Cardiac muscle cell (in vitro differentiated cells and primary cell): ENCODE measurements around the gene SNX13. TPM values are rescaled to one million over a fixed set of nuclear protein-coding genes. Genes with fewer than 3 reads are reported as not detected.
A peak's percentile ranks its signal among the peaks of the same experiment; 100 is the strongest.

Experiments
- DNase-seq, 2 donors: peaks; one replicate each; pipeline versions ENCODE4 v3.0.0 to v3.0.0-alpha.2; 2010 to 2017; ENCODE audit warnings: low read depth in 1 of 2, low spot score in 1 of 2
- H3K27ac ChIP-seq: fragments of 200-600 bp; sonication (generic); 2 replicates; pipeline ENCODE4 v1.5.1; 2016
- H3K27me3 ChIP-seq: fragments of 200-600 bp; sonication (generic); 2 replicates; pipeline ENCODE4 v1.6.0; 2016; ENCODE audit warnings: control low read depth
- H3K36me3 ChIP-seq: fragments of 200-600 bp; sonication (generic); 2 replicates; pipeline ENCODE4 v1.5.1; 2016; ENCODE audit warnings: control low read depth
- H3K4me1 ChIP-seq: fragments of 200-600 bp; sonication (generic); 2 replicates; pipeline ENCODE4 v1.8.1; 2017; ENCODE audit warnings: low read depth, mild to moderate bottlenecking, mixed run types
- H3K4me3 ChIP-seq: fragments of 200-600 bp; sonication (generic); 2 replicates; pipeline ENCODE4 v1.5.1; 2016; ENCODE audit warnings: mild to moderate bottlenecking
- H3K9me3 ChIP-seq: fragments of 200-600 bp; sonication (generic); 2 replicates; pipeline ENCODE4 v1.5.1; 2017; ENCODE audit warnings: low read depth, mild to moderate bottlenecking, control low read depth
- polyA plus RNA-seq: library from polyadenylated mRNA; unstranded; fragments of >200 nt; fragmentation: Nextera tagmentation; extraction: Ambion mirVana; gene quantifications from 2 replicates; pipeline ENCODE4 v1.2.1, GENCODE V29; 2016
- total RNA-seq: library from RNA; depleted of rRNA; stranded (reverse); fragments of >200 nt; gene quantifications from 2 replicates; pipeline ENCODE4 v1.2.3, GENCODE V29; 2016
- TF ChIP-seq, protein P1 (sequence below): IDR thresholded peaks from 2 replicates; pipeline ENCODE4 v1.5.1; 2012; ENCODE audit warnings: low read depth, mild to moderate bottlenecking, low read length

SNX13 gene
- total and polyA plus RNA-seq, 2 experiments from 2014 or later = 11.0 to 86.8 TPM

GRCh38 chr7:17863809-17864143, 76.5 kb downstream of the SNX13 start:
- Histone ChIP-seq H3K4me3 (no peak overlapping the region), H3K27me3 (no peaks in the 10 kb centered on the region), H3K9me3 (no peaks in the 10 kb centered on the region), H3K36me3 (peaks cover 21% of the 10 kb centered on the region), H3K27ac (no peak overlapping the region), H3K4me1 (peaks cover 19% of the 10 kb centered on the region)
- TF ChIP-seq, protein P1, sequence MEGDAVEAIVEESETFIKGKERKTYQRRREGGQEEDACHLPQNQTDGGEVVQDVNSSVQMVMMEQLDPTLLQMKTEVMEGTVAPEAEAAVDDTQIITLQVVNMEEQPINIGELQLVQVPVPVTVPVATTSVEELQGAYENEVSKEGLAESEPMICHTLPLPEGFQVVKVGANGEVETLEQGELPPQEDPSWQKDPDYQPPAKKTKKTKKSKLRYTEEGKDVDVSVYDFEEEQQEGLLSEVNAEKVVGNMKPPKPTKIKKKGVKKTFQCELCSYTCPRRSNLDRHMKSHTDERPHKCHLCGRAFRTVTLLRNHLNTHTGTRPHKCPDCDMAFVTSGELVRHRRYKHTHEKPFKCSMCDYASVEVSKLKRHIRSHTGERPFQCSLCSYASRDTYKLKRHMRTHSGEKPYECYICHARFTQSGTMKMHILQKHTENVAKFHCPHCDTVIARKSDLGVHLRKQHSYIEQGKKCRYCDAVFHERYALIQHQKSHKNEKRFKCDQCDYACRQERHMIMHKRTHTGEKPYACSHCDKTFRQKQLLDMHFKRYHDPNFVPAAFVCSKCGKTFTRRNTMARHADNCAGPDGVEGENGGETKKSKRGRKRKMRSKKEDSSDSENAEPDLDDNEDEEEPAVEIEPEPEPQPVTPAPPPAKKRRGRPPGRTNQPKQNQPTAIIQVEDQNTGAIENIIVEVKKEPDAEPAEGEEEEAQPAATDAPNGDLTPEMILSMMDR = no peak
- no peak for DNase-seq

DNA sequence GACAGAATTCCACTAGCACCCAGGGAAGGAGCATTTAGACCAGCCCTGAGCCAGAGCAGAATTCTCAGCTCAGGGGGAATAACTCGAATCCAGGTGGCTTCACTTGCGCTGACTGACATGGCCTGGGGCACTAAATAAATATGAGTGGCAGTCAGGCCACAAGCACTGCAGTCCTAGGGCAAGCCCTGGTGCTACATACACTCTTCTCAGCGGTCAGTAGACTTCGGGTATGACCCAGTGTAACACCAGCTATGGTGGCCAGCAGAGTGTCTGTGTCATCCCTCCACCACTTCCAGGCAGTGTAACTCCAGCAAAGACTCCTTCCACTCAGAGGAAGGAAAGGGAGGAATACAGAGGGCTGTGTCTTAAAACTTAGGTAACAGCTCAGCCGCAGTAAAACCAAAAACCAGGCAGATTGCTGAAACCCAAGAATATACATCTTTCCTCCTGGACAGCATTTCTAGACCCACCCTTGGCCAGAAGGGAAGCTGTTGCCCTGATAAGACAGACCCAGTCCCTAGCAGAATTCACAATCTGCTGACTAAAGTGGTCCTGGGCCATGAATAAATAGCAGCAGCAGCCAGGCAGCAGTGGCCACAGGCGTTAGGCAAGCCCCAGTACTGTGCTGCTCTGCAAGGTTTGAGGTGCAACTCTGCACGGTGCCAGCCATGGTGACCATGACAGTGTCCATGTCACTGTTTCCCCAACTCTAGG, 77.0 kb downstream of the SNX13 start:
- Histone ChIP-seq H3K4me1 (peaks cover 19% of the 10 kb centered on the region), H3K27me3 (no peaks in the 10 kb centered on the region), H3K36me3 (peaks cover 17% of the 10 kb centered on the region), H3K4me3 (no peak overlapping the region), H3K9me3 (no peaks in the 10 kb centered on the region), H3K27ac (no peak overlapping the region)
- TF ChIP-seq, protein P1 = no peak
- peak in 1 of 2 donors; percentile 3 for DNase-seq

DNA sequence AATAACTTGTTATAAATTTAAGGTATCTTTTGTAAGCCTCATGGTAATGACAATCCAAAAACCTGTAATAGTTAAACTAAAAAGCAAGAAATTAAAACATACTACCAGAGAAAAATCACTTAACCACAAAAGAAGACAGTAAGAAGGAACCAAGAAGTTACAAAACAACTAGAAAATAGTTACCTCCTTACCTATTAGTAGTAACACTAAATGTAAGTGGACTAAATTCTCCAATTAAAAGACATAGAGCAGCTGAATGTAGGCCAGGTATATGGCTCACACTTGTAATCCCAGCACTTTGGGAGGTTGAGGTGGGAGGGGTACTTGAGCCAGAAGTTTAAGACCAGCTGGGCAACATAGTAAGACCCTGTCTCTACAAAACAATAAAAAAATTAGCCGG, 84.0 kb downstream of the SNX13 start:
- H3K27ac ChIP-seq = no peak overlapping the region
- no peak overlapping the region for H3K4me3 ChIP-seq
- H3K27me3 ChIP-seq = no peaks in the 10 kb centered on the region
- no peaks in the 10 kb centered on the region for H3K36me3 ChIP-seq
- H3K4me1 ChIP-seq = peaks cover 5% of the 10 kb centered on the region
- no peaks in the 10 kb centered on the region for H3K9me3 ChIP-seq
- TF ChIP-seq, protein P1 = no peak
- no peak for DNase-seq

GRCh38 chr7:17855202-17855601, 85.1 kb downstream of the SNX13 start:
- no peaks in the 10 kb centered on the region for H3K27me3 ChIP-seq
- TF ChIP-seq, protein P1 = no peak
- no peak overlapping the region for H3K4me3 ChIP-seq
- no peak overlapping the region for H3K27ac ChIP-seq
- peaks cover 4% of the 10 kb centered on the region for H3K36me3 ChIP-seq
- no peaks in the 10 kb centered on the region for H3K4me1 ChIP-seq
- DNase-seq = no peak
- no peaks in the 10 kb centered on the region for H3K9me3 ChIP-seq

GRCh38 chr7:17854261-17855047, 85.8 kb downstream of the SNX13 start:
- peaks cover 6% of the 10 kb centered on the region for H3K36me3 ChIP-seq
- no peaks in the 10 kb centered on the region for H3K9me3 ChIP-seq
- no peak overlapping the region for H3K4me3 ChIP-seq
- H3K27me3 ChIP-seq = no peaks in the 10 kb centered on the region
- H3K4me1 ChIP-seq = no peaks in the 10 kb centered on the region
- TF ChIP-seq, protein P1 = no peak
- DNase-seq = no peak
- no peak overlapping the region for H3K27ac ChIP-seq
